HG02642 (cell line): ENCODE data around the gene LAMC3.

Source experiments
- ATAC-seq: cut with Tn5 transposase; IDR thresholded peaks from one replicate; pipeline ENCODE4 v1.9.1; 2021; ENCODE audit warnings: mild to moderate bottlenecking; ENCODE audit not compliant: unreplicated experiment, poor library complexity

LAMC3 gene

DNA sequence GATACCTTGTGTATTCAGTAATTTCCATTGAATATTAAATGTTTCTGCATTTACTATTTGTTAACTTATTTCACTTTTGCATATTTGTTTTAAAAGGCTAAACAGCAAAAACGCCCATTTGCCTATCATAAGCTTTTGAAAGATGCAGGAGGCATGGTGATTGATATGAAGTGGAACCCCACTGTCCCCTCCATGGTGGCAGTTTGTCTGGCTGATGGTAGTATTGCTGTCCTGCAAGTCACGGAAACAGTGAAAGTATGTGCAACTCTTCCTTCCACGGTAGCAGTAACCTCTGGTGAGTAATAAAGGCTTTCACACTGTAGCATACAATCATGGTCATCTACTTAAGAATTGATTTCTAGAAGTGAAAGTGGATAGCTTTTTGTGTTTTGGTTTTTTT is 120.2 kb downstream of the LAMC3 start:
- no peak for ATAC-seq

DNA sequence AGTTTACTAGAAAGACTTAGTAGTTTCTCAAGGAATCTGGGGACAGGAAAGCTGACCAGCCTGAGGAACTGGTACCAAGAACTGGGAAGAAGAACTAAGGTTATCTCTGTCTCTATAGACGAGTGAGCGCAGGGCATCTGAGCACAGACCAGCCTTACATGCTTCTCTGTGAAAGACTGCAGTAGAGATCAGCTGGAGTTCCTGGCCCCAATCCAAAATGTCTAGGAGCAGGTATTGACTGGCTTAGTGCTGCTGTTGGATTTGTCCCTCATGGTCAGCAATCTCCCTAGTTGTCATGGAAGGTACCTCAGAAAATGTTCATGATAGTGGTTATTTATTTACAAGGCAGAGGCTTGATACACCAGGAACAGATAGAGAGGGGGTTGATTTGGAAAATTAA is 129.7 kb downstream of the LAMC3 start:
- no peak for ATAC-seq

DNA sequence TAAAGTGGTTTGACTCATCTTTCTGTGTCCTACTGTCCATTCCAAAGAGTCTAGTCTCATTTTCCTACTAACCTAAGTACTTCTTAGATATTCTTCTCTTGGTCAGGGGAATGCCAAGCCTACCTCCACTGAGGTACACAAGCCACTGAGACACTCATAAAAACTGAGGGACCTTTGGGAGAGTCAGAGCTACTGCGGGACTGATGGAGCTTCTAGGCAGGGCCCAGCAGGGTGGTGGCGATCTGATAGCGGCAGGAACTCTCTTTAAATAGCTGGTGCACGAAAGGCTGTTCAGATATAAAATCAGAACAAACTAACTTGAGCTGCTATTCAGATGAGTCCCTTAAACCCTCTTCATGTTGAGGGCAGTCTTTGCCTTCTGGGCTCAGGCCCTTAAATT is 131.1 kb downstream of the LAMC3 start:
- no peak for ATAC-seq

DNA sequence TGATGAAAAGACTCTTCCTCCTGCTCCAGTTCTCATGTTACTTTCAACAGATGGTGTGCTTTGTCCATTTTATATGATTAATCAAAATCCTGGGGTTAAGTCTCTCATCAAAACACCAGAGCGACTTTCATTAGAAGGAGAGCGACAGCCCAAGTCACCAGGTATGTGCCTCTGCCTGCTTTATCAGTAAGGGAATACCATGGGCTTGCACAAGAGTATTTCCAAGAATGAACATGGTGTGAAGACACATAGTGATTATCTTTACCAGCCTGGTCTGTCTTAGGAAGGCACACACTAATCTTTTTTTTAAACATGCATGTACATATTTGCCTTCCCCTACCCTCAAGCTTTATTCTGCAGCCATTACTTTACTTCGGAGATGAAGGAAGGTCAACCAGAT is 131.6 kb downstream of the LAMC3 start:
- ATAC-seq: no peak

DNA sequence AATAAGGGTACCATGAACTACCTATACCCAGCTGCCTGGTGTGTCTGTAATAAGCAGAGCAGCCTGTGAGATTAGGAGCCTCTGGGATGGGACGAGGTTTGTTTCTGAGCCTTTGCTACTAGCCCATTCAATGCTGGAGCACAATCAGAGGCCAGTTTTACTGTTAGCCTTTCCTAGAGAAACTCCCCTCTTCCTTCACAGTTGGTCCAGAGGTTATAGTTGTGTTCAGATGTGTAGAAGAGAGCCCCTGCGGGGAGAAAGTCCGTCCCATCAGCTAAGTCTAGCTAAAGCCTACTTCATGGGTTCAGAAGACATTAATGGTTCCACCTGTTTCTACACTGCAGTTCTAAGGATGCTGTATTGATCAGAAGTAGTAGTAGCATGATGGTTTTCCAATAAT is 133.2 kb downstream of the LAMC3 start:
- no peak for ATAC-seq
